ENCODE data around the gene LGALS9. TPM values are rescaled to one million over a fixed set of nuclear protein-coding genes. Genes with fewer than 3 reads are reported as not detected.
"Not testable (repeated sequence)": the region's sequence is repeated elsewhere in the genome, so short reads cannot be mapped to it uniquely, and the experiment has no call there.

The LGALS9 gene
- total and polyA plus RNA-seq, 7 donors, result 4.3 to 11.7 (median 10.3) TPM

- Histone ChIP-seq H3K36me3 (ENCODE audit: insufficient read depth in 1 of 2, low read depth in 1 of 2) (no peaks in the 10 kb centered on the region), H3K4me1 (peaks cover 12% of the 10 kb centered on the region), H3K4me3 (no peak overlapping the region), H3K27ac (no peak overlapping the region), H3K9me3 (no peaks in the 10 kb centered on the region), H3K27me3 (ENCODE audit: insufficient read depth in 3 of 3, low read length in 2 of 3) (no peaks in the 10 kb centered on the region)
- no peak for ATAC-seq
- no peak for DNase-seq
- TF ChIP-seq CTCF (IDR thresholded peaks at IDR 0.05), result no peak
- intact Hi-C loops (cut with DNase I), result no loop called here
- WGBS, 3 donors, result 95 to 97% (median 95%) methylated on average over 13 of the region's 13 CpGs
Observed at GRCh38 chr17:27646232-27646631, 15.2 kb downstream of the LGALS9 start.

GRCh38 chr17:27647765-27648164, 16.8 kb downstream of the LGALS9 start:
- no peak overlapping the region for H3K27ac ChIP-seq
- H3K36me3 ChIP-seq (ENCODE audit: insufficient read depth in 1 of 2, low read depth in 1 of 2), result no peaks in the 10 kb centered on the region
- H3K27me3 ChIP-seq (ENCODE audit: insufficient read depth in 3 of 3, low read length in 2 of 3), result no peaks in the 10 kb centered on the region
- ATAC-seq (no peak), DNase-seq (no peak)
- H3K4me1 ChIP-seq, result peaks cover 12% of the 10 kb centered on the region
- no peaks in the 10 kb centered on the region for H3K9me3 ChIP-seq
- H3K4me3 ChIP-seq, result no peak overlapping the region
- TF ChIP-seq CTCF (IDR thresholded peaks at IDR 0.05), result no peak
- intact Hi-C loops (cut with DNase I), result no loop called here
- 79 to 89% (median 80%) methylated on average over 9 of the region's 9 CpGs for WGBS, 3 donors

GRCh38 chr17:27649111-27649571, 18.2 kb downstream of the LGALS9 start:
- peak in 3 of 4 donors; percentile 25 to 44 (median 33) for ATAC-seq
- DNase-seq; H3K27ac ChIP-seq; H3K9me3 ChIP-seq; H3K4me1 ChIP-seq; H3K4me3 ChIP-seq; H3K36me3 ChIP-seq (ENCODE audit: insufficient read depth in 1 of 2, low read depth in 1 of 2); H3K27me3 ChIP-seq (ENCODE audit: insufficient read depth in 3 of 3, low read length in 2 of 3); intact Hi-C loops (cut with DNase I): not testable (repeated sequence)
- WGBS, 3 donors, result 24 to 48% (median 32%) methylated on average over 5 of the region's 5 CpGs

GRCh38 chr17:27649929-27650328, 18.9 kb downstream of the LGALS9 start:
- Histone ChIP-seq H3K27me3 (ENCODE audit: insufficient read depth in 3 of 3, low read length in 2 of 3) (no peaks in the 10 kb centered on the region), H3K36me3 (ENCODE audit: insufficient read depth in 1 of 2, low read depth in 1 of 2) (no peaks in the 10 kb centered on the region), H3K4me3 (no peak overlapping the region), H3K4me1 (peaks cover under 1% of the 10 kb centered on the region), H3K27ac (no peak overlapping the region), H3K9me3 (no peaks in the 10 kb centered on the region)
- 38 to 46% (median 42%) methylated on average over 15 to 16 of the region's 16 CpGs for WGBS, 3 donors
- intact Hi-C loops (cut with DNase I), result loop anchor here (2.0 to 10.0 kb wide), 5 partner anchors 235 to 415 kb away; no protein-coding TSS in a partner anchor
- ATAC-seq, result peak; percentile 25 to 68 (median 53)
- no peak for TF ChIP-seq CTCF (IDR thresholded peaks at IDR 0.05)
- DNase-seq, result peak; percentile 31 to 65

- Histone ChIP-seq H3K4me3 (no peak overlapping the region), H3K27me3 (ENCODE audit: insufficient read depth in 3 of 3, low read length in 2 of 3) (no peaks in the 10 kb centered on the region), H3K9me3 (no peaks in the 10 kb centered on the region), H3K36me3 (ENCODE audit: insufficient read depth in 1 of 2, low read depth in 1 of 2) (no peaks in the 10 kb centered on the region), H3K27ac (no peak overlapping the region), H3K4me1 (no peaks in the 10 kb centered on the region)
- no peak for TF ChIP-seq CTCF (IDR thresholded peaks at IDR 0.05)
- no peak for ATAC-seq
- intact Hi-C loops (cut with DNase I), result loop anchor here (1.0 to 10.0 kb wide), 6 partner anchors 48 to 416 kb away; no protein-coding TSS in a partner anchor
- WGBS, 3 donors, result 88 to 91% (median 89%) methylated on average over 11 of the region's 11 CpGs
- no peak for DNase-seq
Observed at GRCh38 chr17:27650836-27651235, 19.8 kb downstream of the LGALS9 start.

Data from psoas muscle (tissue), 8 donors.